SK-N-SH (cell line): ENCODE data around the gene PPP1CA.
"Not testable (repeated sequence)": the region's sequence is repeated elsewhere in the genome, so short reads cannot be mapped to it uniquely, and the experiment has no call there.

ENCODE experiments used
- FOXM1 ChIP-seq: IDR thresholded peaks from 2 replicates; pipeline ENCODE4 v1.4.0; 2012; ENCODE audit warnings: low read depth, mild to moderate bottlenecking
- GABPA ChIP-seq: IDR thresholded peaks from 2 replicates; pipeline ENCODE4 v1.4.0; 2012; ENCODE audit warnings: low read depth, mild to moderate bottlenecking
- JUND ChIP-seq: IDR thresholded peaks from 2 replicates; pipeline ENCODE4 v1.4.0; 2012
- RAD21 ChIP-seq: IDR thresholded peaks from 2 replicates; pipeline ENCODE4 v1.6.1; 2012; ENCODE audit warnings: mild to moderate bottlenecking, low read length
- SMC3 ChIP-seq: IDR thresholded peaks from 2 replicates; pipeline ENCODE4 v1.6.1; 2012; ENCODE audit warnings: low read depth, low read length, improper control_type of control experiment
- TAF1 ChIP-seq: IDR thresholded peaks from 2 replicates; pipeline ENCODE4 v1.6.1; 2012; ENCODE audit warnings: low read depth, mild to moderate bottlenecking, low read length, moderate library complexity, borderline replicate concordance
- YY1 ChIP-seq: IDR thresholded peaks from 2 replicates; pipeline ENCODE4 v1.4.0; 2012; ENCODE audit warnings: low read depth, mild to moderate bottlenecking
- TF ChIP-seq, protein P1 (sequence below): IDR thresholded peaks from 2 replicates; pipeline ENCODE4 v1.6.1; 2012; ENCODE audit warnings: mild to moderate bottlenecking, low read depth, low read length, moderate library complexity
- TF ChIP-seq, protein P2 (sequence below): fragments of 150-350 bp; IDR thresholded peaks from 2 replicates; pipeline ENCODE4 v1.6.1; 2017; ENCODE audit warnings: antibody characterized with exemption, low read length, low read depth, borderline replicate concordance

DNA sequence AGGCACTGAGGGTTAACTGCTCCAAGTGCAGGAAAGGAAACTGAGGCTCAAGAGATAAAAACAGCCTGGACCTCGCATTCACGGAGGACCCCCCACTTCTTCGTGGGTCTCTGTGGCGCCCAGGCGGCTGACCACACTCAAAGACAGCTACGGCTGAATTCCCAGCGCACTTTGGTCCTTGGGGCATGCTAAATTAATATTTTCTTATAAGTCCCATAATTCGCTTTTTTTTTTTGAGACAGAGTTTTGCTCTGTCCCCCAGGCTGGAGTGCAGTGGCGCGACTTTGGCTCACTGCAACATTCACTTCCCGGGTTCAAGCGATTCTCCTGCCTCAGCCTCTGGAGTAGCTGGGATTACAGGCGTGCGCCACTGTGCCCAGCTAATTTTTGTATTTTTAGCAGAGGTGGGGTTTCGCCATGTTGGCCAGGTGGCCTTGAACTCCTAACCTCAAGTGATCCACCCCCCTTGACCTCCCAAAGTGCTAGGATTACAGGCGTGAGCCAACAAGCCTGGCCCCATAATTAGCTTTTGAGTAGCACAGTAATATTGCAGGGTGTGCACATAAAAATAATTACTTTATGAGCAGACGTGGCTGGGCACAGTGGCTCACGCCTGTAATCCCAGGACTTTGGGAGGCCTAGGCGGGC is 658 bp upstream of the PPP1CA start:
- TF ChIP-seq, protein P1, sequence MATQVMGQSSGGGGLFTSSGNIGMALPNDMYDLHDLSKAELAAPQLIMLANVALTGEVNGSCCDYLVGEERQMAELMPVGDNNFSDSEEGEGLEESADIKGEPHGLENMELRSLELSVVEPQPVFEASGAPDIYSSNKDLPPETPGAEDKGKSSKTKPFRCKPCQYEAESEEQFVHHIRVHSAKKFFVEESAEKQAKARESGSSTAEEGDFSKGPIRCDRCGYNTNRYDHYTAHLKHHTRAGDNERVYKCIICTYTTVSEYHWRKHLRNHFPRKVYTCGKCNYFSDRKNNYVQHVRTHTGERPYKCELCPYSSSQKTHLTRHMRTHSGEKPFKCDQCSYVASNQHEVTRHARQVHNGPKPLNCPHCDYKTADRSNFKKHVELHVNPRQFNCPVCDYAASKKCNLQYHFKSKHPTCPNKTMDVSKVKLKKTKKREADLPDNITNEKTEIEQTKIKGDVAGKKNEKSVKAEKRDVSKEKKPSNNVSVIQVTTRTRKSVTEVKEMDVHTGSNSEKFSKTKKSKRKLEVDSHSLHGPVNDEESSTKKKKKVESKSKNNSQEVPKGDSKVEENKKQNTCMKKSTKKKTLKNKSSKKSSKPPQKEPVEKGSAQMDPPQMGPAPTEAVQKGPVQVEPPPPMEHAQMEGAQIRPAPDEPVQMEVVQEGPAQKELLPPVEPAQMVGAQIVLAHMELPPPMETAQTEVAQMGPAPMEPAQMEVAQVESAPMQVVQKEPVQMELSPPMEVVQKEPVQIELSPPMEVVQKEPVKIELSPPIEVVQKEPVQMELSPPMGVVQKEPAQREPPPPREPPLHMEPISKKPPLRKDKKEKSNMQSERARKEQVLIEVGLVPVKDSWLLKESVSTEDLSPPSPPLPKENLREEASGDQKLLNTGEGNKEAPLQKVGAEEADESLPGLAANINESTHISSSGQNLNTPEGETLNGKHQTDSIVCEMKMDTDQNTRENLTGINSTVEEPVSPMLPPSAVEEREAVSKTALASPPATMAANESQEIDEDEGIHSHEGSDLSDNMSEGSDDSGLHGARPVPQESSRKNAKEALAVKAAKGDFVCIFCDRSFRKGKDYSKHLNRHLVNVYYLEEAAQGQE = not testable (repeated sequence)
- not testable (repeated sequence) for TF ChIP-seq JUND, TAF1, YY1, FOXM1, GABPA, SMC3, RAD21
- TF ChIP-seq, protein P2, sequence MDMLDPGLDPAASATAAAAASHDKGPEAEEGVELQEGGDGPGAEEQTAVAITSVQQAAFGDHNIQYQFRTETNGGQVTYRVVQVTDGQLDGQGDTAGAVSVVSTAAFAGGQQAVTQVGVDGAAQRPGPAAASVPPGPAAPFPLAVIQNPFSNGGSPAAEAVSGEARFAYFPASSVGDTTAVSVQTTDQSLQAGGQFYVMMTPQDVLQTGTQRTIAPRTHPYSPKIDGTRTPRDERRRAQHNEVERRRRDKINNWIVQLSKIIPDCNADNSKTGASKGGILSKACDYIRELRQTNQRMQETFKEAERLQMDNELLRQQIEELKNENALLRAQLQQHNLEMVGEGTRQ = not testable (repeated sequence)
